DMS53 treated with DMSO at 0.1 percent for 48 hours (cell line): ENCODE data around the gene ANKS1B.
"Not testable (repeated sequence)": the region's sequence is repeated elsewhere in the genome, so short reads cannot be mapped to it uniquely, and the experiment has no call there.

Experiments
- DNase-seq: peaks from one replicate; lab custom pipeline; 2025; ENCODE audit not compliant: unreplicated experiment; lab: John Stamatoyannopoulos, UW

Gene ANKS1B

DNA sequence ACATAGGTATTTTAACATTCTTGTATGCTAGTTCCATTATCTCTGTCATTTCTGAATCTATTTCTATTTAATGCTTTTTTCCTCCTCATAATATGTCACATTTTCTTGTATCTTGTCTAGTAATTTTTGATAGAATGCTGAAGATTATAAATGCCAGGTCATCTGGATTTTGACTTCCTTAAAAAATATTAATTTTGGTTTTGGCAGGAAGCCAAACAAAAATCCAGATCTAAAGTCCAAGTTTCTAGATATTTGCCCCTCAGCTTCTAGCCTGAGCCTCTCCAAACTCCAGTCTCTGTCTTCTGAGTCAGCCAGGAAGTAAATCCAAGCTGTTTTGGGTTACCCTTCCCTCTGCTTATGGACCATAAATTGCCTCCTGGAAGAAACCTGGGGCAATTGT is 1004.2 kb downstream of the ANKS1B start:
- no peak for DNase-seq

DNA sequence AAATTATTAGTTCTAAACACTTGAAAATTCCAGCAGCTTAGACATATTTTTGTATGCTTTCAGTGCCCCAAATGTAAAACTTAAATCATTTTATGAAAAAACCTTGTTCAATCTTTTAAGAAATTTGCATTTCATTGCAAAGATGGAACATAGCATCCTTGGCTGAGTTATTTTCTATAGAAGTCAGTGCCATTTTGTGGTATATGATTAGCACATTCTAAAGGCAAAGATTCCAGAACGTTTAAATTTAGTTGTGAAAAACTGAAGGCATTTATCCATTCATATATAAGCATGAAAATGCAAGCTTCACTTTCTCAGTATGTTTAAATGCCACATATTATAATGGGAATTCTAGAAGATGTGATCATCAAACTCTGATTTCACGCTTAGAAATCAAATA is 1007.5 kb downstream of the ANKS1B start:
- no peak for DNase-seq

DNA sequence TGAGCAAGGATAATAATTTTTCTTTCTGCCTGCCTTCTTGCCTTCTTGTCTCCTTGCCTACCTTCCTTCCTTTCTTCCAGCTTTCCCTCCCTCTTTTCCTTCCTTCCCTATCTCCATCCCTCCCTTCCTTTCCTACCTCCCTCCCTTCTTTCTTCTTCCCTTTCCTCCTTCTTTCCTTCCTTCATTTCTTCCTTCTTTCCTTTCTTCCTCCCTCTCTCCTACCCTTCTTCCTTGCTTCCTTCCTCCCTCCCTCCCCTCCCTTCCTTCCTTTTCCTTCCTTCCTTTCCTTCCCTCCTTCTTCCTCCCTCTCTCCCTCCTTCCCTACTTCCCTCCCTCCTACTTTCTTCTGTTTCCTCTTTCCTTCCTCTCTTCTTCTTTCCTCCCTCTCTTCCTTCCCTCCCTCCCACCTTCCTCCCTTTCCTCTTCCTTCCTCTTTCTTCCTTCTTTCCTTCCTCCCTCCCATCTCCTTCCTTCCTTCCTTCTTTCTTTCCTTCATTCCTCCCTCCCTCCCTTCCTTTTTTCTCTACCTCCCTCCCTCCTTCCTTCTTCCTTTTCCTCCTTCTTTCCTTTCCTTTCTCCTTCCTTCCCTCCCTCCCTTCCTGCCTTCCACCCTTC is 1009.9 kb downstream of the ANKS1B start:
- DNase-seq: no peak

DNA sequence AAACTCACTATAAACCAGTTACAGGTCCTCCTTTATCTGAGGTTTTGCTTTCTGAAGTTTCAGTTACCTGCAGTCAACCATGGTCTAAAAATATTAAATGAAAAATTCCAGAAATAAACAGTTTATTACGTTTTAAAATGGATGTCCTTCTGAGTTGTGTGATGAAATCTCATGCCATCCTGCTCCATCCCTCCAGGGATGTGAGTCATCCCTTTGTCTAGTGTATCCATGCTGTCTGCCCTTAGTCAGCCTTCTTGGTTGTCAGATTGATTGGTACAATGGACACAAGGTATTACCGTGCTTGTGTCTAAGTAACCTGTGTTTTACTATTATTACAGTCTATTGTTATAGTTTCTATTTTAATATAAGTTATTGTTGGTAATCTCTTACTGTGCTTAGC is 1011.3 kb downstream of the ANKS1B start:
- no peak for DNase-seq

DNA sequence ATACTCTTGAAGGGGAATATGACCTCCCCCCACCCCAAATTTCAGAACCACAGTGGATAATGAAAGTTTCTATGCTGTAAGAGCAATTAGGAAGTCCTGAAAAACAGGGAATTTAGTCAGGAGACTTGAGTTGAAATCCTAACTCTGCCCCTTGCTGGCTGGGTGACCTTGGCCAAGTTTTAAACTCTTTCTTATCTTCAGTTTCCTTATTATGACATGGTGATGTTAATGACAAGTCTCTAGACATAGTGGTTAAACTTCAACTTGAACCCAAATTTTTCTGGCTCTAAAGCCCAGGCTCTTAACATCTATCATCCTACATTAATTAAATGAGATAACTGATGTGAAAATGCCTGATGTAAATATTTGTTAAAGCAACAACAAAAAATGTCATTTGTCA is 1013.8 kb downstream of the ANKS1B start:
- no peak for DNase-seq

DNA sequence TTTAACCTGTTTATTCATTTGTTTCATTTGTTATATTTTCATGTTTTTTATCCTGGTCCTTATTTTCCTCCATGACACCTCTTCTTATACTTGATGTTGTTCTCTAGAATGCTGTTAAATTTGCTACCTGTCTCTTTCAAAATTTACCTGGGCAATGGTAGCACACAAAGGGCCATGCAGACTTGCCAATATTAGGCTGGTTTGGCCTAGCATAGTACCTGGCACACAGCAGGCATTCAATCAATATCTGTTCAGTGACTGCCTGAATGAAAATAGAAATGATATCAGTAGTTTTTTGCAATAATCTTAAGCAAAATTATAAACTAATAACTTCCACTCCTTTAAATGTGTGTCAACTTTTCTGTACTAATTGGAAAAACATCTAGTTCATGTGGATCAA is 1014.5 kb downstream of the ANKS1B start:
- no peak for DNase-seq

DNA sequence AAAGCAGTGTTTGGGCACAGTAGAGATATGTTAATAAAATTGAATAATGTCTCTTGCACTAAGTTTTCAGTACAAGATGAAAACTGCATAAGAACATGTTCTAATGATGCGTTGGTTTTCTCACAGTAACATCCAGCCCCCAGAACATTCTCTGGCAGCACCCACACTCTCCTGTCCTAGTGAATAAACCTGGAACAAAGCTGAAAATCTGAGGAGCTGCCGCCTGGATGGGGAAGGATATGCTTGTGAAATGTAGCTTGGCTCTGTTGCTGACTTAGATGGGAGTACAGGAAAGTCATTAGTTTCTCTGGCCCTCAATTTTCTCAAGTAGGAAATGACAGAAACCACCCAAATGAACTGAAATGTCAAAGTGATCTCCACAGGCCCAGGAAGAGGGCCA is 1015.8 kb downstream of the ANKS1B start:
- no peak for DNase-seq

DNA sequence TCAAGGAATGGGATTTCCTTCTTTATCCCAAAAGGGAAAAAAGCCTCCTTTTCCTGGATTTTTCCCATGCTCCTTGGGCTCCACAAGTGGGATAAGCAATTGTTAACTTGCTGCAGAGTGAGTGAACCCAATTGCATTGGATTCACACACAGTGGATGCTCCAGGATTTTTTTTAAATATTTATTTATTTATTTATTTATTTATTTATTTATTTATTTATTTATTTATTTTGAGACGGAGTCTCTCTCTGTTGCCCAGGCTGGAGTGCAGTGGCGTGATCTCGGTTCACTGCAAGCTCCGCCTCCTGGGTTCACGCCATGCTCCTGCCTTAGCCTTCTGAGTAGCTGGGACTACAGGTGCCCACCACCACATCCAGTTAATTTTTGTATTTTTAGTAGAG is 1027.6 kb downstream of the ANKS1B start:
- not testable (repeated sequence) for DNase-seq

DNA sequence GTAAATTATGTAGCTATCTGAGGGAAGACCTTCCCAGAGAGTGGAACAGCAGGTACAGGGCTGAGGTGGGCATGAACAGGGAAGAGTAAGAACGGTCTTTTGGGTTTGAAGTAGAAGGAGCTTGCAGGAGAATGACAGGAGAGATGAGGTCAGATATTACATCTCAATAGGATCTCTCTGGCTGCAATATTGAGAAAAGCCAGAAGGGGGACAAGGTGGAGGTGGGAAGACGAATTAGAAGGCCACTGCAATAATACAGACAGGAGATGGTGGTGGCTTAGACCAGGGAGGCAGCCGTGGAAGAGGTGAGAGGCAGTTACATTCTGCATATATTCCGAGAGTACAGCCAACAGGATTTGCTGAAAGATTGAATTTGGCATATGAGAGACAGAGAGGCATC is 1029.5 kb downstream of the ANKS1B start:
- peak; percentile 74 for DNase-seq

DNA sequence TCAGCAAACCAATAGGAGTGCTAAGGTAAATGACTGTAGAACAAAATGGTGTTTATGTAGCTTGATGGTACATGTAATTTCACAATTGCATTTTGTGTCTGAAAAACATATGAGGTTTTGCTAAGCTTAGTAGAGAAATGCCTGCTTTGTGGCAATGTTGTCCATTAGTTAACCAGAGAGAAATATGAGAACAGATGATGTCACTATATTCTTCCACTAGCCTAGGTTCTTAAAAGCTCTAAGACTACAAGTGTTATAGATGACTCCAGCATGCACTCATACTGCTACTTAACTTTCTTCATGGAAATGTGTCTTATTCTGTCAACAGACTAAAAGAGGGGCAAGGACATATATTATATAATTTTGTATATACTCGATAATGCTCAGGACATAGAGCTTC is 1030.2 kb downstream of the ANKS1B start:
- DNase-seq: no peak

DNA sequence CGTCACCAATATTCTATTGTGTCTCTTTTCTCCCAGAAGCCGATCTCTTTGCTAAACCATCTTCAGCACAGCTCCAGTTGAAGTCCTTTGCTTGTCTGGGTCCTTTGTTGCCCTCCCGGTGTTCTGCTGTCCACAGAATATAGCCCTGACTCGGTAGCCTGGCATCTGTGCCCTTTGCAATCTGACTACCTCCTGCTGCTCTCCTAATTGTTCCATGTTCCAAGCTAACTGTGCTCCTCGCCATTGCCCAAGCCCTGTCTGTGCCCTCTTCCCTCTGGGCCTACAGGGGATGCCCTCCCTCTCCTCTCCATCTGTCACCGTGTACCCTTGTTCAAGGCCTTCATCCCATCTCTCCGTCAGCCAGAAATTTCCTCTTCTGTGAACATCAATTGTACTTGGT is 1033.3 kb downstream of the ANKS1B start:
- no peak for DNase-seq

DNA sequence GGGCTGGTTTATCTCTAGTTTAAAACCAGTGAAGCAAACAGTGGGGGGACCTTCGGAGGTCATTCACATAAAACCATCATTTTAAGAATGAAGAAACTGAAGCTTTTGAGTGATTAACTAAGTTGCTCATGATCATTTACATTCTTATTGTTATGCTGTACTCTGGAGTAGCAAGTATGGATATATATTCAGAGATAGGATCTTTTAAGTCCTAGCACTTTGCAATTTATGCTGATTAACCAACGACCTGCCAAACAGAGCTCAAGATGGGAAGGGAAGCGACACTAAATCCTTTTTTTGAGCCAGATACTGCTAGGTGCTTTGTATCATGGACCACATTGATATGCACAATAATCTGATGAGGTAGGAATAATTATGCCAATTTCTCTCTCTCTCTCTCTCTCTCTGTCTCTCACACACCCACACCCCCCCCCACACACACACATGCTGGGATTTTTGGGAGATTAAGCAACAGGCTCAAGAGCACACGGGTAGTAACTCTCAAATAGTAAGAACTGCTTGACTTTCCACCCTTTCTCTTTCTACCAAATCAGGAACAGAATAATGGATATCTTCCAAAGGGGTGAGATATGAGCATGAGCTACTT is 1036.3 kb downstream of the ANKS1B start:
- no peak for DNase-seq

DNA sequence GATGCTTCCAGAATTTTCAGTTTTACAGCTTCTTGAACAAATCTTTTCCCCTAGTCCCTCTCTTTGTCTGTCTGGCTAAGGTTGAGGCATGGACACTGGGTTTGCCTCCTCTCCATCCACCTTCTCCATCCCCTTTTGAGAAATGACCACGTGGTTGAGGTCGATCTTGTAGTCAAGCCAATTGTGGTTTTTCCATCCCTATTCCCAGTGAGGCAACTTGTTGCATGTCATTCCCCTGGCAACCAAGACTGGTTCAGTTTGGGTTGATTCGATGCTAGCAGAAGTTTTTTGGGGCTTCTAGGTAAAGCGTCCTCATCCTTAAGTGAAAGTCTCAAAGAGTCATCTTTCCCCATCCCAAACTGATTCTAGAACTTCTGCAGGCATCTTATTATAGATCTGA is 1038.9 kb downstream of the ANKS1B start:
- no peak for DNase-seq

DNA sequence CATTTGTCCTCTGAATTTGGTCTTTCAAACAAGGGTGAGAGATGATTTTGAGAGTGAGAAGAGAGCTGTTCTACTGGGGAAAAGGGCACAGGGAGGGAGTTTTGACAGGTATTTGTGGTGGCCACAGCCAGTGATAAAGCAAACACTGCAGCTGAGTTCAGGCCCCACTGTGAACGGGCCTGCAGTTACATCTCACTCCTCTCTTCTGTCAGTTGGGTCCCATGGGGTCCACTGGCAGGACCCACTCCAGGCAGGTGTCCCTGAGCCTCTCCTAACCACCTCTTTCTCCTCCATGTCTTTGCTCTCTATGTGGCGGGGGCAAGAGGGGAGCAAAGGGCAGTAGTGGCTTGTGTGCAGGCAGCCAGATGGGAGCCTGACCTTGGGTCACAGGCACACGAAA is 1044.8 kb downstream of the ANKS1B start:
- DNase-seq: no peak

DNA sequence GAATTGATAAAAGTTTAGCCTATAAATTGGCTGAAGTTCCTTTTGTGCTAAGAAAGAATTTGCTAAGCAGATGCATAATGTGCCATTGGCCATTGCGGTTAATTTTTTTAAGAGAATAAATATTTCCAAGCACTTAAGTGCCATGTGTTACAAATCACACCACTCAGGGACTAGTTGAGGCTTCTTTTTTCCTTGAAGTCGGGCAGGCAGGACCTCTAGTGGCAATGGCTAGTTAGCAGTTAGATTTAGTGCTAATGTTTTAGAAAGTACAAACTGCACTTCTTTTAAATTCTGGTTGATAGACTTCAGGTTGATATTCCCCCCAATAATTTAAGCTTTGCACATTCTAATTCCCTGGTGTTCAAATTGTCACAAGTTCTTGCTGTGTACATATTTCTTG is 1045.4 kb downstream of the ANKS1B start:
- peak; percentile 53 for DNase-seq

DNA sequence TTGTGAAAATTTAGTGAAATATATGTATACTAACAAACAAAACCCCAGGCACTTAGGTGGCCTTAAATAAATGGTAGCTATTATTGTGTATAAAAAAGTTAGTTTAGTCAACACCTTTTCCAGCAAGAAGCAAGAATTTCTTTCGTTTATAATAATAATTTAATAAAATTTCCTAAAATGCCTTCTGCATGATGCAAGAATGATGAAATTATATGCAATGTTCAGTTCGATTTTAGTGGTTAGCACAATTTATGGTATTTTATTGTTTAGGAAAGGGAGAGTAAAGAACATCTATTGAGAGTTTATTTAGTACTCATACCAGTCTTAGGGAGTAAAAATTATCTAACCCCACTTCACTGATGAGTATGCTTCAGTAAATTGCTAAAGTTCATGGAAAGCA is 1048.9 kb downstream of the ANKS1B start:
- no peak for DNase-seq

DNA sequence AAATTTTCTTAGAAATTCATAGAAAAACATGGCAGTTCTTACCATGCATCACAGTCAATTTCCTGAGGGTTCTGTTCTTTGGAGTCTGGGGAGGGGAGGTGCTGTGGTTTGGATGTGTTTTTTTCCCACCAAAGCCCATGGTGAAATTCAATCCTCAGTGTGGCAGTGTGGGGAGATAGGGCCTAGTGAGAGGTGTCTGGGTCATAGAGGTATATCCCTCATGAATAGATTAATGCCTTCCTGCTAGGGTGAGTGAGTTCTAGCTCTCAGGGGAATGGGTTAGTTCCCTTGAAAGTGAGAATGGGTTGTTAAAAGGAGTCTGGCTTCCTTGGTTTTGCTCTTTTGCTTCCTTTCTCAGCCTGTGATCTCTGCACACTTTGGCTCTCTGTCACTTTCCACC is 1061.9 kb downstream of the ANKS1B start:
- no peak for DNase-seq

DNA sequence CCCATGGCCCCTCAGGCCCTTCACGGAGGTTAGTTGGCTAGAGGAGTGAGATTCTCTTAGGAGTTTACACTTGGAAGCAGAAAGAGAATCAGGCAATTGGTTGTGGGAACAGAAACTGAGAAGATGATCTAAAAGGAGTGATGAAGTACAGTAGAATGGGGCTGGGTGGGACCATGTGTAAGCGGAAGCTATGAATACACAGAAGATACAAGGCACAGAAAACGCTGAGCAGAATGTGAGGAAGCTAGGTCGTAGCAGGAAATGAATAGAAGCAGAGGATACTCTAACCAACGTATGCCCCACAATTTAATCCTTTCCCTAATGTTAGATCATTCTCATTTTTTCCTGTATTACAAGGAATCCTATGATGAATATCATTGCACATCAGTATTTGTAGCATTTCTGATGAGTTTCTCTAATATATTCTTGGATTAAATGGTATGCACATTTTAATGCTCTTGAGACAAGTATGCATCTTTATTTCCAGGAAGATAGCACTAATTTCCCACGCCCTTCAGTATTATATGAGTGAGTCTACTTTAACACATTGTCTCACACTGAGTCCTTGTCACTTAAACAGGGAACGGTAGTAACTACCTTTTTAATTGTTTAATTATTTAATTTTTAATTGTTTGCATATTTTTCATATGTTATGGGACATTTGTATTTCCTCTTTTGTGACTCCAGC is 1066.4 kb downstream of the ANKS1B start:
- DNase-seq: no peak

DNA sequence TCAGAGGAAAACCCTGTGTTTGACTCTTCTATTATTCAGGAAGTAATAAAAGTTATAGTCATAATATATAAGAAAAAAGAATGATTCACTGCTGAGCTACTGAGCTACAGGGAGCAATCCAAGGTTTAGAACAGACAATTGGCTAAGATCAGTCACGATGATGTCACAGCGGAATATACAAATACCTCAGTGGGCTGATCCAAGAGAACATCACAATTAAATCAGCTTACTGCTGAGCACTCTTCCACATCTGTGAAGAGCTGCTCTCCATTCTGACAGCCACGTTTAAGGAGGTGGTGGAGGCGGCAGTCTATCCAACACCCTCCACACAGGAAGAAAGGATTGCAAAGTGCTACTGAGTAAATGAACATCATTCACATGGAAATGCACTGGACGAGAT is 1068.6 kb downstream of the ANKS1B start:
- DNase-seq: no peak

DNA sequence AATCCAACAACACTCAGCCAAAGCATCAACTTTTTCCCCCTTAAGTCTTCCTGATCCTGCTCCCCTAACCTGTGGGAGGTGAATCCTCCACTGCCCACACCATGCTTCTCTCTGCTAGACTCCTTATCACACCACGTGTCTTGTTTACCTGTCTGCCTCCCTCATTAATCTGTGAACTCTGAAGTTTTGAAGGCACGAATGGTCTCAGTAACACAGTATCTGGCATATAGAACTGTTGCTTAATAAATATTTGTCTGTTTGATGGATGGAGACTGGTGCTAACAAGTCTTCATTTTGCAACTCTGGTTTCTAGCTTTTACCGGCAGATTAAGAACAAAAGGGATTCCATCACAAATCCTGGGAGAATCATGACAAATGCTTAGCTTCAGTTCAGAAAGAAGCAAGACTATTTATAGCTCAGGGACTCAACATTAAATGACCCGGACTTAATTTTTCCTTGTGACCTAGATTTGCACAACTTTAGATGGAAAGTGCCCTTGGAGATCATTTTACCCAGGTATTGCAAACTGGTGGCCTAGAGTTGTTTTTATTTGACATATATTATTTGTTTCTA is 1072.2 kb downstream of the ANKS1B start:
- no peak for DNase-seq

DNA sequence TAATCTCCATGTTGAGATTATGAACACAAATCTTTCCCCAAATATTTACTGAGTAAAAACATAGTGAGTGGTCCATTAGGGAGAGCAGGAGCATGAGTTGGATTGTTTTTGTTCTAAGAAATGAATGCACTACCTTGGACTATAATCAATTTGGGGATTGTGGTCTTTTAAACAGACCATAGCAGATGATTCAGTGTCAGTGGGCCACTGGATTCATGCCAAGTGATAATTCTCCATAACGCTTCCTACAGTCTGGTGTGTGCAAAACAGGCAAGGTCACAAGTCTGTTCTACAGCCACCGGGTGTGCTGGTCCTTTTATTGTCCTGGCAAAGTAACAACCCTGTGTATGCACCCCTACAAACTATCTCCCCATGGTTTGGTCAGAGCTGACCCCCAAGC is 1073.3 kb downstream of the ANKS1B start:
- no peak for DNase-seq

DNA sequence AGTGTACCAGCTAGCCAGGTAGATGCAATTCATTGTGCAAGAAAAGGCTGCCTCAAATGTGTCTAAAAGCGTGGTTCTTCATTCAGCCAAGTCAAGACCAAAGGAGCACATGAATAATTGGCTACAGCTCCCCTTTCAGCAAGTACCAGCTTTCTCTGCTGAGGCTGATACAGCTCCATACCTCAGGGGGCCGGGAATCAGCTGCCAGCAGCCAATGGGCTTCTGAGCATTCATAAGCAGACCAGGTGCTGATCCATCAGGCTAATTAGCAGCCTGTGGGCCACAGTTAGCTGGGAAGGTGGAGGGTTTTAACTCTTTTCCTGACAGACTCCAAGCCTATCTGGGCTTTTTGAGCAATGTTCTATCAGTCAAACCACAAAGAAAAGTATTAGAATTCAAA is 1075.0 kb downstream of the ANKS1B start:
- no peak for DNase-seq
